Esophagus squamous epithelium (tissue), 4 donors: ENCODE results near the gene RBM4B.

ENCODE experiments used
- CTCF ChIP-seq, 6 experiments: fragments of 450-650 bp in 4 of 6; fragments of 200-600 bp in 2 of 6; sonication (generic) in 2 of 6; IDR thresholded peaks; one replicate each; pipeline ENCODE4 v1.5.1; 2016 to 2019; ENCODE audit warnings: antibody characterized with exemption in 6 of 6, mild to moderate bottlenecking in 4 of 6, moderate library complexity in 4 of 6
- POLR2A ChIP-seq, 4 donors: fragments of 450-650 bp; IDR thresholded peaks; one replicate each; pipeline ENCODE4 v1.6.1; 2017; ENCODE audit warnings: antibody characterized with exemption in 4 of 4, mild to moderate bottlenecking in 4 of 4, moderate library complexity in 3 of 4

- no peak for TF ChIP-seq CTCF (IDR thresholded peaks at IDR 0.05)
- TF ChIP-seq POLR2A (IDR thresholded peaks at IDR 0.05): no peak
Measured at GRCh38 chr11:66704659-66705360, 27.1 kb upstream of the RBM4B start.
